GM12872 (cell line): ENCODE measurements around the gene SLC25A22.

Experiments
- TF ChIP-seq, protein P1 (sequence below): IDR thresholded peaks from 3 replicates; pipeline ENCODE4 v1.5.1; 2011; ENCODE audit warnings: low read depth, mild to moderate bottlenecking, low read length, moderate library complexity; ENCODE audit not compliant: insufficient read depth

SLC25A22 gene

DNA sequence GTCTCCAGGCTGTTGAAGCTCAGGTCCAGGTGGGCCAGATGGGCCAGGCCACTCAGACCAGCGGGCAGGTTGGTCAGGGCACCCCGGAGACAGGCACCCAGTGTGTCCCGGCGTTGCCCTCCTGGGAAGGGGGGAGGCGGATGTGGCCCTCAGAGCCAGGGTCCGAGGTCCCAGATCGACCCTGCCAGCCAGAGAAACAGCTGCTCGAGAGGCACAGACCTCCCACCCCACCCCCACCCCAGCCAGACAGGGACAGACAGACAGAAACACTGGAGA lies 5.3 kb upstream of the SLC25A22 start:
- TF ChIP-seq, protein P1, sequence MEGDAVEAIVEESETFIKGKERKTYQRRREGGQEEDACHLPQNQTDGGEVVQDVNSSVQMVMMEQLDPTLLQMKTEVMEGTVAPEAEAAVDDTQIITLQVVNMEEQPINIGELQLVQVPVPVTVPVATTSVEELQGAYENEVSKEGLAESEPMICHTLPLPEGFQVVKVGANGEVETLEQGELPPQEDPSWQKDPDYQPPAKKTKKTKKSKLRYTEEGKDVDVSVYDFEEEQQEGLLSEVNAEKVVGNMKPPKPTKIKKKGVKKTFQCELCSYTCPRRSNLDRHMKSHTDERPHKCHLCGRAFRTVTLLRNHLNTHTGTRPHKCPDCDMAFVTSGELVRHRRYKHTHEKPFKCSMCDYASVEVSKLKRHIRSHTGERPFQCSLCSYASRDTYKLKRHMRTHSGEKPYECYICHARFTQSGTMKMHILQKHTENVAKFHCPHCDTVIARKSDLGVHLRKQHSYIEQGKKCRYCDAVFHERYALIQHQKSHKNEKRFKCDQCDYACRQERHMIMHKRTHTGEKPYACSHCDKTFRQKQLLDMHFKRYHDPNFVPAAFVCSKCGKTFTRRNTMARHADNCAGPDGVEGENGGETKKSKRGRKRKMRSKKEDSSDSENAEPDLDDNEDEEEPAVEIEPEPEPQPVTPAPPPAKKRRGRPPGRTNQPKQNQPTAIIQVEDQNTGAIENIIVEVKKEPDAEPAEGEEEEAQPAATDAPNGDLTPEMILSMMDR: no peak

DNA sequence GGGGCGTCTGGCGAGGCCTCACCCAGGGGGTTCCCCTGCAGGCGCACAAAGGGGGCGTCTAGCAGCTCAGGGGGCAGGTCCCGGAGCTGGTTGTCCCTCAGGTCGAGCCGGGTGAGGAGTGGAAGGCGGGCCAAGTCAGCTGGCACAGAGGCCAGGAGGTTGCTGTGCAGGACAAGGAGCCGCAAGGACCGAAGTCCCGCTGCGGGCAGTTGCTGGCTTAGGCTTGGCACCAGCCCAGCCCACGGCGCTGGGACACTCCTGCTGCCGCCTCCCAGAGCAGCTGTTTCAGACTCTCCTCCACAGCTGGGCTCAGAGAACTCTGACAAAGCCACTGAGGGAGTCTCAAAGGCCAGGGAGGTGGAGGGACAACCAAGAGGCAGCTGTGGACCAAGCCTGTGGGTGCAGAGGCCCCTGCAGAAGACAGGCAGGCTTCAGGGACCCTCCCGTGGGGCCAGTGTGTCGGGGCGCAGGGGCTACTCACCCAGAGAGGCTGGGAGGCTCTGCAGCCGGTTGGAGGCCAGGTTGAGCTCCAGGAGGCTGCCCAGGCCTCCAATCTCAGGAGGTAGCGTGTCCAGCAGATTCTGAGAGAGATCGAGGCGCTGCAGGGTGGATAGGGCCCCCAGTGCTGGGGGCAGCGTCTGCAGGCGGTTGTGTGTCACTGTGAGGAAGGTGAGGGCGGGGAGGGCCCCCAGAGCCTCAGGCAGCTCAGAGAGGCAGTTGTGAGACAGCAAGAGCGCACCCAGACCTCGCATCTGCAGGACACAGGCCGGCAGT lies 4.8 kb upstream of the SLC25A22 start:
- TF ChIP-seq, protein P1: no peak

DNA sequence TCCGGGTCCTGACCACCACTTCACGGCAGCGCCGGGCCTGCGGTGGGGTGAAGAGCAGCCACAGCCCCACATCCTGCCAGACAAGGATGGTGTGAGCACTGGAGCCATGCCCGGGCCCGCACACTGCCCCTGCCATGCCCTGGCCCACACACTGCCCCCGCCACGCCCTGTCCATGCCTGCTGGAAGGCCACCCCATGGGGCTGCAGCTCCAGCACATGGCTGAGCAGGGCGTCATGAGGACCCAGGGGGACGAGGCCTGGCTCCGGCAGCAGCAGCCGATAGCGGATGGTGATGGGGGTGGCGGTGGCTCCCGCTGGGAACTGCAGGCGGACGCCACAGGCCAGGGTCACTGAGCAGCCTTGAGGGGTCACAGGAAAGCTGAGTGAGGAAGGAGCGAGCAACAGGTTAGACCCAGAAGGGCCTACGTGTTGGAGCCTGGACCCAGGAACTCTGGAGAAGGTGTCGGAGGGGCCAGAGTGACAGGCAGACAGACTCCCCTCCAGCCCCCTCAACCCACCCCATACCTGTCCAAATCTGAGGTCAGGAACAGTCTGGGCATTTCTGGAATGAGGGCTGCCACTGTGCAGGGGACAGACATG lies 4.0 kb upstream of the SLC25A22 start:
- TF ChIP-seq, protein P1: no peak

DNA sequence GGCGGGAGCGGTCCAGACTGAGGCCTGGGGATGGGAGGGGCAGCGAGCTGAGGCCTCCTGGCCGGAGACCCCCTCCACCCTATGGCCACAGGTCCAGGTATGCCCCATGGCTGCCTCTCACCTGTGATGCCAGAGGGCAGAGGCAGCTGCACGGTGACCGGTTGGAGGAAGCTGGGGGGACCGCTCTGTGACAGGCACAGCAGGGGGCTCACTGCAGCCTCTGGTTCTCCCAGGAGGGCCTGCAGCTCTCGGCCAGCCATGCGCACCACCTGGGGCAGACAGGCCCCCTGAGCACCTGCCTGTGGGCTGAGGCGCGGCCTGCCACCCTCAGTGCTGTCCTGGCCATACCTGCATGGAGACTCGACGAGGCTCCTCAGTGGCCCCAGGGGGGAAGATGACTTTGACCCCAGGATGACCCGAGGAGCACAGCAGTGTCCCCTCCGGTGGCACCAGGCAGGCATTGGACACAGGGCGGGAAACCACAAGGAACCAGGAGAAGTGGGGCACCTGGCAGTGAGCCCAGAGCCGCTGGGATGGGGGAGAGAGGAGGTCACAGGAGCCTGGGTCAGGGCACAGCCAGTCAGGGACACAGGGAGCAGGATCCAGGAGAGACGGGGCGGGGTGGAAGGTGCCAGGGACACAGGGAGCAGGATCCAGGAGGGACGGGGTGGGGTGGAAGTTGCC lies 3.2 kb upstream of the SLC25A22 start:
- TF ChIP-seq, protein P1: no peak

DNA sequence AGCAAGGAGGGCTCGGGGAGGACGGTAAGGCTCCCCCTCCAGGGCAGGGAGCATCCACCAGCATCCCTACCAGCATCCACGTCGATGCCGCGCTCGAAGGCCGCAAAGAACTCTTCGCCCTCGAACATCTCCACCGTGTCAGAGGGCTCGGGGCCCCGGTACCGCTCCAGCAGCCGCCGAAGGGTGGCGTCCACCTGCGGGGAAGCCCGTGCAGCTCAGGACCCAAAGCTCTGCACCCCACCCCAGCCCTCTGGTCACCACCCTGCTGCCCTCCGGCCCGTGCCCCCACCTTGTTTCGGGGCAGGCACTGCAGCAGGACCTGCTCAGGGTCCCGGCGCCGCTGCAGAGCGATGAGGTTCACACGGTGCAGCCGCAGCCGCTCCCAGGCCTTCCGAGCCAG lies 2.4 kb upstream of the SLC25A22 start:
- TF ChIP-seq, protein P1: no peak

DNA sequence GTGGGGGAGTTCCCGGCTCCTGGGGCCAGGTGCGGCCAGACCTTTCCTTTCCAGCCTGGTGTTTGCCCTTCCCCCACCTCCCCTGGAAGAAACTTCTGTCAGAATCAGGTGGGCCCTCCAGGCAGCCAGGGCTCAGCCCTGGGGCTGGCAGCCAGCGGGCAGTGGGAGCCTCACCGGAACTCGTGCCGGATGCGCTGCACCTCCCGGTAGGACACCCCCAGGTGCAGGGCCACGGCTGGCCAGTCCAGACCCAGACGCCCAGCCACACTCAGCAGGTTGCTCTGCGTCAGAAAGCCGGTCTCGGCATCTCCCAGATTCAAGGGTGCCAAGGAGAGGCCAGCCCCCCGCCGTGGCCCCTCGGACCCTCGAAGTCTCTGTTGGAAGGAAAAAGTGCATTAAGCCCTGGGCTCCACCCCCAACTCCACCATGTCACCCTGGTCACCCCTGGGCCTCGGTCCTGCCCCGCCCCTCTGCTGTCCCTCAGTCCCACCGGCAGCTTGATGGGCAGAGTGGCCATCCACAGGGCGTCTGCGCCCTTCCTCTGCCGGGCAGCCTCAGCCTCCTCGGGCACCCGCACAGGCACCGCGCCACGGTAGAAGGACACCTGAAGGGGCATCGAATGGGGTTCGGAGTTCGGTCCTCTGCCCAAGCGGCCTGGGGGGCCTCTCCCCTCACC lies 1.7 kb upstream of the SLC25A22 start:
- TF ChIP-seq, protein P1: no peak
